ENCODE results near the gene MDK. TPM values are rescaled to one million over a fixed set of nuclear protein-coding genes. Genes with fewer than 3 reads are reported as not detected.

MDK gene
- total RNA-seq, 2 experiments from 2014 or later: 5.5 to 6.5 TPM

GRCh38 chr11:46337626-46338345, 43.7 kb upstream of the MDK start:
- no peak for ATAC-seq (ENCODE audit: poor library complexity)
- H3K4me1 Mint-ChIP-seq (ENCODE audit: low read depth): peaks cover 89% of the 10 kb centered on the region
- no peak overlapping the region for H3K27ac ChIP-seq (ENCODE audit: low read depth in 1 of 2, low read length in 2 of 2)
- peaks cover 0 to 5% of the 10 kb centered on the region in 2 experiments for H3K27me3 ChIP-seq (ENCODE audit: control insufficient read depth in 1 of 2, insufficient read depth in 2 of 2, low read length in 2 of 2)
- no peak overlapping the region for H3K27ac Mint-ChIP-seq
- no peak for TF ChIP-seq CTCF (IDR thresholded peaks at IDR 0.05)
- no peaks in the 10 kb centered on the region for H3K9me3 ChIP-seq (ENCODE audit: control insufficient read depth in 1 of 2, insufficient read depth in 1 of 2, low read length in 2 of 2)
- DNase-seq: no peak
- peaks cover 92% of the 10 kb centered on the region for H3K4me1 ChIP-seq (ENCODE audit: insufficient read depth, low read length)
- H3K4me3 Mint-ChIP-seq: peak overlapping the region; percentile 58
- H3K36me3 Mint-ChIP-seq (ENCODE audit: low read depth): peaks cover 9% of the 10 kb centered on the region
- H3K4me3 ChIP-seq (ENCODE audit: low read length): no peak overlapping the region
- CTCF ChIA-PET: no interaction called here
- H3K27me3 Mint-ChIP-seq: no peaks in the 10 kb centered on the region
- POLR2A ChIA-PET: interaction anchor here (2.4 to 8.6 kb wide), 2 partner anchors 11 kb away, joined by 9 to 266 read pairs; partner anchors contain the start of gene DGKZ
- intact Hi-C loops (cut with DNase I, micrococcal nuclease): no loop called here
- H3K36me3 ChIP-seq (ENCODE audit: insufficient read depth, low read length): no peaks in the 10 kb centered on the region
- H3K9me3 Mint-ChIP-seq: no peaks in the 10 kb centered on the region

GRCh38 chr11:46338636-46338987, 42.9 kb upstream of the MDK start:
- POLR2A ChIA-PET: interaction anchor here (2.4 to 2.8 kb wide), 2 partner anchors 8 to 10 kb away, joined by 9 to 11 read pairs; no protein-coding TSS in a partner anchor
- DNase-seq: no peak
- intact Hi-C loops (cut with DNase I, micrococcal nuclease): no loop called here
- peaks cover 6% of the 10 kb centered on the region for H3K36me3 Mint-ChIP-seq (ENCODE audit: low read depth)
- CTCF ChIA-PET: no interaction called here
- H3K4me3 Mint-ChIP-seq: peak overlapping the region; percentile 53
- peak overlapping the region; percentile 80 for H3K27ac Mint-ChIP-seq
- Histone ChIP-seq H3K27me3 (ENCODE audit: control insufficient read depth in 1 of 2, insufficient read depth in 2 of 2, low read length in 2 of 2) (peaks cover 0 to 3% of the 10 kb centered on the region in 2 experiments), H3K27ac (ENCODE audit: low read depth in 1 of 2, low read length in 2 of 2) (peak overlapping the region in 1 of 2 donors; percentile 47), H3K9me3 (ENCODE audit: control insufficient read depth in 1 of 2, insufficient read depth in 1 of 2, low read length in 2 of 2) (no peaks in the 10 kb centered on the region), H3K4me3 (ENCODE audit: low read length) (no peak overlapping the region), H3K36me3 (ENCODE audit: insufficient read depth, low read length) (no peaks in the 10 kb centered on the region), H3K4me1 (ENCODE audit: insufficient read depth, low read length) (peaks cover 92% of the 10 kb centered on the region)
- peaks cover 94% of the 10 kb centered on the region for H3K4me1 Mint-ChIP-seq (ENCODE audit: low read depth)
- TF ChIP-seq CTCF (IDR thresholded peaks at IDR 0.05): no peak
- no peaks in the 10 kb centered on the region for H3K27me3 Mint-ChIP-seq
- ATAC-seq (ENCODE audit: poor library complexity): no peak
- H3K9me3 Mint-ChIP-seq: no peaks in the 10 kb centered on the region

GRCh38 chr11:46338988-46339666, 42.3 kb upstream of the MDK start:
- Histone ChIP-seq H3K27me3 (ENCODE audit: control insufficient read depth in 1 of 2, insufficient read depth in 2 of 2, low read length in 2 of 2) (no peaks in the 10 kb centered on the region), H3K9me3 (ENCODE audit: control insufficient read depth in 1 of 2, insufficient read depth in 1 of 2, low read length in 2 of 2) (no peaks in the 10 kb centered on the region), H3K4me1 (ENCODE audit: insufficient read depth, low read length) (peaks cover 92% of the 10 kb centered on the region), H3K36me3 (ENCODE audit: insufficient read depth, low read length) (no peaks in the 10 kb centered on the region), H3K27ac (ENCODE audit: low read depth in 1 of 2, low read length in 2 of 2) (peak overlapping the region in 1 of 2 donors; percentile 47), H3K4me3 (ENCODE audit: low read length) (no peak overlapping the region)
- intact Hi-C loops (cut with DNase I, micrococcal nuclease): no loop called here
- DNase-seq: no peak
- Mint-ChIP-seq H3K4me3 (peak overlapping the region; percentile 53), H3K36me3 (ENCODE audit: low read depth) (peaks cover 6% of the 10 kb centered on the region), H3K27me3 (no peaks in the 10 kb centered on the region), H3K4me1 (ENCODE audit: low read depth) (peaks cover 94% of the 10 kb centered on the region), H3K27ac (peak overlapping the region; percentile 80), H3K9me3 (no peaks in the 10 kb centered on the region)
- no peak for ATAC-seq (ENCODE audit: poor library complexity)
- CTCF ChIA-PET: interaction anchor here (1.2 kb wide), 1 partner anchor 50 kb away, joined by 3 read pairs; no protein-coding TSS in a partner anchor
- no peak for TF ChIP-seq CTCF (IDR thresholded peaks at IDR 0.05)
- POLR2A ChIA-PET: interaction anchor here (2.4 to 2.8 kb wide), 2 partner anchors 9 to 10 kb away, joined by 9 to 11 read pairs; no protein-coding TSS in a partner anchor

Data from CD4-positive, alpha-beta T cell (primary cell).